PC-9 (cell line): ENCODE results near the gene DNPEP. TPM values are rescaled to one million over a fixed set of nuclear protein-coding genes. Genes with fewer than 3 reads are reported as not detected.
"Not testable (repeated sequence)": the region's sequence is repeated elsewhere in the genome, so short reads cannot be mapped to it uniquely, and the experiment has no call there.

Experiments
- BruUV-seq: library from RNA; stranded (reverse); fragments of 400-500 nt; replicated peaks from 2 replicates; lab custom pipeline; 2021; lab: Mats Ljungman, UMichigan
- CTCF ChIA-PET: fragments of 300-600 bp; sonication (Branson Sonifier 250); formaldehyde crosslinking; loops from one replicate; lab custom pipeline; 2022; ENCODE audit warnings: antibody characterized with exemption; lab: Charles Lee
- POLR2A ChIA-PET: fragments of 300-600 bp; sonication (Branson Sonifier 250); formaldehyde crosslinking; loops from one replicate; lab custom pipeline; 2022; ENCODE audit warnings: antibody characterized with exemption; ENCODE audit not compliant: unreplicated experiment; lab: Charles Lee
- DNase-seq, 2 experiments: peaks; one replicate each; pipeline versions ENCODE4 v3.0.0 to v3.0.0-alpha.2; 2015 to 2022; ENCODE audit warnings: mixed read lengths in 1 of 2
- H2AFZ ChIP-seq: fragments of 200-600 bp; sonication (generic); 2 replicates; pipeline ENCODE4 v1.8.1; 2017; ENCODE audit warnings: antibody characterized with exemption
- H3F3A ChIP-seq: fragments of 200-600 bp; sonication (generic); 2 replicates; pipeline ENCODE4 v1.8.1; 2017; ENCODE audit warnings: antibody characterized with exemption, mild to moderate bottlenecking, low read depth; ENCODE audit not compliant: insufficient read depth
- H3K27ac ChIP-seq: fragments of 200-600 bp; sonication (generic); 2 replicates; pipeline ENCODE4 v1.6.1; 2016; ENCODE audit warnings: mixed run types
- H3K27me3 ChIP-seq: fragments of 200-600 bp; sonication (generic); 2 replicates; pipeline ENCODE4 v1.6.1; 2016; ENCODE audit warnings: low read depth, mixed run types; ENCODE audit not compliant: insufficient read depth
- H3K36me3 ChIP-seq: fragments of 200-600 bp; sonication (generic); 2 replicates; pipeline ENCODE4 v1.6.1; 2016; ENCODE audit warnings: low read depth, mixed run types
- H3K4me1 ChIP-seq: fragments of 200-600 bp; sonication (generic); replicated peaks from 2 replicates; pipeline ENCODE4 v1.6.1; 2016; ENCODE audit warnings: mixed run types; ENCODE audit not compliant: insufficient read depth
- H3K4me2 ChIP-seq: fragments of 200-600 bp; sonication (generic); 2 replicates; pipeline ENCODE4 v1.6.1; 2017; ENCODE audit warnings: mixed run types
- H3K4me3 ChIP-seq: fragments of 200-600 bp; sonication (generic); 2 replicates; pipeline ENCODE4 v1.6.1; 2016; ENCODE audit warnings: mixed run types
- H3K79me2 ChIP-seq: fragments of 200-600 bp; sonication (generic); 2 replicates; pipeline ENCODE4 v1.6.1; 2017; ENCODE audit warnings: low read depth, mixed run types
- H3K9me2 ChIP-seq: fragments of 200-600 bp; sonication (generic); 2 replicates; pipeline ENCODE4 v1.8.1; 2017; ENCODE audit warnings: mild to moderate bottlenecking; ENCODE audit not compliant: insufficient read depth
- H3K9me3 ChIP-seq: fragments of 200-600 bp; sonication (generic); 2 replicates; pipeline ENCODE4 v1.8.1; 2016; ENCODE audit warnings: low read depth; ENCODE audit not compliant: insufficient read depth
- H4K20me1 ChIP-seq: fragments of 200-600 bp; sonication (generic); 2 replicates; pipeline ENCODE4 v1.8.1; 2017; ENCODE audit not compliant: insufficient read depth
- EZH2 ChIP-seq: fragments of 200-600 bp; sonication (generic); IDR thresholded peaks from 2 replicates; pipeline ENCODE4 v1.8.0; 2017; ENCODE audit warnings: antibody characterized with exemption, low read depth
- intact Hi-C: fragments of 100-400 bp; cut with micrococcal nuclease; formaldehyde crosslinking; loops from one replicate; pipeline ENCODE4 v1.10.0; 2022; ENCODE audit not compliant: unreplicated experiment
- total RNA-seq: library from RNA; stranded (reverse); gene quantifications from 2 replicates; pipeline ENCODE4 v1.2.3, GENCODE V29; 2021
- TF ChIP-seq, protein P1 (sequence below): fragments of 200-600 bp; sonication (generic); conservative IDR thresholded peaks from 2 replicates; pipeline ENCODE4 v1.6.1; 2017; ENCODE audit warnings: mixed run types, antibody characterized with exemption, mild to moderate bottlenecking, moderate library complexity

DNPEP gene
- total RNA-seq, 1 experiment from 2014 or later: 99.1 TPM

DNA sequence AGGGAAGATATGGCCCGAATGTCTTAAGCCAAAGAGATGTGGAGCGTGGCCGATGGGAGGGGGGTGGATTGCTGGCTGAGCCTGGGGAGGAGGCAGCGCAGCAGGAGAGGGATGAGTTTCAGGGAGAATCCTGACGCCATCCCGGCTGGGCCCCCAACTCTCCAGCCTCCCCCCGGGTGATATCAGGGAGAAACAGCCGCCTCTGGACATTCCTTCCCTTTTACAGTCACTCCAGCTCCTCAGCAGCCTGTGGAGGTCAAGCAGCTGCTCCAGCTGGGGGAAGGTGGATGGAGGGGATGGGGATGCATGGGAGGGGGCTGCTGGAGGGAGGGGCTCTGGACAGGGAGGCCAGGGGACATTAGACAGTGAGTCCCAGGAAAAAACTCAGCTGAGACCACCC, 20.9 kb upstream of the DNPEP start:
- Histone ChIP-seq H2AFZ (no peak overlapping the region), H3K4me1 (0 out of 2 replicates have a peak, but pooled peaks cover 6% of the 10 kb centered on the region), H3K27me3 (0 out of 2 replicates have a peak, but pooled peaks cover 3% of the 10 kb centered on the region), H3F3A (no peaks in the 10 kb centered on the region), H3K36me3 (no peaks in the 10 kb centered on the region), H3K4me2 (no peak overlapping the region), H3K9me3 (no peaks in the 10 kb centered on the region), H4K20me1 (no peaks in the 10 kb centered on the region), H3K4me3 (no peak overlapping the region), H3K27ac (no peak overlapping the region), H3K9me2 (no peaks in the 10 kb centered on the region), H3K79me2 (no peaks in the 10 kb centered on the region)
- BruUV-seq: no TSS peak
- ChIA-PET POLR2A (no interaction called here), CTCF (no interaction called here)
- no peak for DNase-seq
- TF ChIP-seq, protein P1, sequence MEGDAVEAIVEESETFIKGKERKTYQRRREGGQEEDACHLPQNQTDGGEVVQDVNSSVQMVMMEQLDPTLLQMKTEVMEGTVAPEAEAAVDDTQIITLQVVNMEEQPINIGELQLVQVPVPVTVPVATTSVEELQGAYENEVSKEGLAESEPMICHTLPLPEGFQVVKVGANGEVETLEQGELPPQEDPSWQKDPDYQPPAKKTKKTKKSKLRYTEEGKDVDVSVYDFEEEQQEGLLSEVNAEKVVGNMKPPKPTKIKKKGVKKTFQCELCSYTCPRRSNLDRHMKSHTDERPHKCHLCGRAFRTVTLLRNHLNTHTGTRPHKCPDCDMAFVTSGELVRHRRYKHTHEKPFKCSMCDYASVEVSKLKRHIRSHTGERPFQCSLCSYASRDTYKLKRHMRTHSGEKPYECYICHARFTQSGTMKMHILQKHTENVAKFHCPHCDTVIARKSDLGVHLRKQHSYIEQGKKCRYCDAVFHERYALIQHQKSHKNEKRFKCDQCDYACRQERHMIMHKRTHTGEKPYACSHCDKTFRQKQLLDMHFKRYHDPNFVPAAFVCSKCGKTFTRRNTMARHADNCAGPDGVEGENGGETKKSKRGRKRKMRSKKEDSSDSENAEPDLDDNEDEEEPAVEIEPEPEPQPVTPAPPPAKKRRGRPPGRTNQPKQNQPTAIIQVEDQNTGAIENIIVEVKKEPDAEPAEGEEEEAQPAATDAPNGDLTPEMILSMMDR: no peak
- TF ChIP-seq EZH2: no peak
- intact Hi-C loops: no loop called here

DNA sequence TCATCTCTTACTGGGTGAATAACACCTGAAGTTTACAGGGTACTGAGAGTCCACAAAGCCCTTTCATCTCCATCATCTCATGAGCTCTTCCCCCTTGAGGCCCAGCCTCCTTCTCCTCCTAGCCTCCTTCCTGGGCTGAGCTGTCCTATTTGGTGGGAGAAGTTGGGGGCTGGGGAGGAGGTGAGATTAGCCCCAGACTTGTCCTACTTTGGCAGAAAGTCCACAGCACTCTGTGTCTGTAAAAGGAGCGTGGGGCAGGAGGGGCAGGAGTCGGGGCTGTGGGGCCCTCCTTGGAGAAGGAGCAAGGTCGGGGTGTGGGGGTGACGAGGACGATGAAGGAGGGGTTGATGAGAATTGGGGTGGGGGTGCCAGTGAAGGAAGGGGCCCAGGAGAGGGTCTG, 20.5 kb upstream of the DNPEP start:
- DNase-seq: no peak
- CTCF ChIA-PET: no interaction called here
- no peaks in the 10 kb centered on the region for H3F3A ChIP-seq
- intact Hi-C loops: no loop called here
- no peak for TF ChIP-seq EZH2
- TF ChIP-seq, protein P1: no peak
- H3K4me1 ChIP-seq: 0 out of 2 replicates have a peak, but pooled peaks cover 6% of the 10 kb centered on the region
- H4K20me1 ChIP-seq: no peaks in the 10 kb centered on the region
- no TSS peak for BruUV-seq
- H3K4me2 ChIP-seq: no peak overlapping the region
- no peaks in the 10 kb centered on the region for H3K36me3 ChIP-seq
- no peaks in the 10 kb centered on the region for H3K9me3 ChIP-seq
- no peak overlapping the region for H3K27ac ChIP-seq
- 0 out of 2 replicates have a peak, but pooled peaks cover 3% of the 10 kb centered on the region for H3K27me3 ChIP-seq
- no peaks in the 10 kb centered on the region for H3K79me2 ChIP-seq
- H3K4me3 ChIP-seq: no peak overlapping the region
- H3K9me2 ChIP-seq: no peaks in the 10 kb centered on the region
- POLR2A ChIA-PET: no interaction called here
- H2AFZ ChIP-seq: no peak overlapping the region

DNA sequence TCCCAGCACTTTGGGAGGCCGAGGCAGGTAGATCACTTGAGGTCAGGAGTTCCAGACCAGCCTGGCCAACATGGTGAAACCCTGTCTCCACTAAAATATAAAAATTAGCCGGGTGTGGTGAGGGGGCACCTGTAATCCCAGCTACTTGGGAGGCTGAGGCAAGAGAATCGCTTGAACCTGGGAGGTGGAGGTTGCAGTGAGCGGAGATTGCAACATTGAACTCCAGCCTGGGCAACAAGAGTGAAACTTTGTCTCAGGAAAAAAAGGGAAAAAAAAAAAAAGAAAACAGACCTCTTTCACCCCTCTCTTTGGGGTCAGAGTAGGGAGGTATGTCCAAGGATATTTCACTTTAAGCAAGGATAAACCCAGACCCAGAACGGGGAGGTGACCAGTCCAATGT, 19.6 kb upstream of the DNPEP start:
- H3K36me3 ChIP-seq, intact Hi-C loops, H3K27me3 ChIP-seq, H3F3A ChIP-seq, H3K4me2 ChIP-seq, H3K9me2 ChIP-seq, H3K27ac ChIP-seq, H3K4me1 ChIP-seq, BruUV-seq, CTCF ChIA-PET, DNase-seq, H2AFZ ChIP-seq, H3K79me2 ChIP-seq, H4K20me1 ChIP-seq, H3K9me3 ChIP-seq, H3K4me3 ChIP-seq: not testable (repeated sequence)
- POLR2A ChIA-PET: interaction anchor here (0.5 kb wide), 1 partner anchor 188 kb away, joined by 3 read pairs; no protein-coding TSS in a partner anchor

DNA sequence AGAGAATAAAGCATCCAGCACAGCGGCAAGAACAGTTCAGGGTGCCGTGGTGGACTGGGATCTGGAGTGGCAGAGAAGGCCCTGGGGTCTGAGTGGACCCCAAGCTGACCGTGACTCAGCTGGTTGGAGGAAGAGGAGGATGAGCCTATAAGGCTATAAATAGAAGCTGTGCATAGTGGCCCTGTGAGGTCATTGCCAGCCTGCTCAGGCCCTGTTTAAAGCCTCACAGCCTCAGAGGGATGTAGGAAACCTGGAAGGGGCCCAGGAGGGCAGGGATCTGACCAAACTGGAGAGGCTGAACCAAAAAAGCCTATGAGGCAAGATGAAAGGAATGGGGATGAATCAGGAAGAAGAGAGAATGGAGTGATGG, 19.1 kb upstream of the DNPEP start:
- Histone ChIP-seq H3K27ac (no peak overlapping the region), H3K27me3 (no peaks in the 10 kb centered on the region), H3K36me3 (no peaks in the 10 kb centered on the region), H2AFZ (no peak overlapping the region), H3F3A (no peaks in the 10 kb centered on the region), H3K9me3 (no peaks in the 10 kb centered on the region), H3K4me2 (no peak overlapping the region), H3K9me2 (no peaks in the 10 kb centered on the region), H3K4me3 (no peak overlapping the region), H3K4me1 (0 out of 2 replicates have a peak, but pooled peaks cover 6% of the 10 kb centered on the region), H3K79me2 (no peaks in the 10 kb centered on the region), H4K20me1 (no peaks in the 10 kb centered on the region)
- intact Hi-C loops: no loop called here
- ChIA-PET POLR2A (interaction anchor here (0.5 to 0.8 kb wide), 2 partner anchors 188 to 201 kb away, joined by 3 to 14 read pairs; no protein-coding TSS in a partner anchor), CTCF (no interaction called here)
- no TSS peak for BruUV-seq
- DNase-seq: no peak
- TF ChIP-seq, protein P1: no peak
- TF ChIP-seq EZH2: no peak
